H54 (cell line): ENCODE results near the gene TMEFF1.

Experiments used
- DNase-seq: peaks from one replicate; pipeline ENCODE4 v3.0.0; 2011; ENCODE audit warnings: low spot score, mixed read lengths; ENCODE audit not compliant: insufficient read length
- FAIRE-seq: peaks from 3 replicates; lab custom pipeline; 2011; peaks lifted over from hg19 to GRCh38; lab: Jason Lieb, UNC
- POLR2A ChIP-seq: IDR thresholded peaks from 2 replicates; pipeline ENCODE4 v1.6.1; 2011; ENCODE audit warnings: low read depth, mild to moderate bottlenecking, low read length

The TMEFF1 gene

GRCh38 chr9:100465761-100466160 lies 7.2 kb upstream of the TMEFF1 start:
- no peak for DNase-seq
- no peak for TF ChIP-seq POLR2A
- FAIRE-seq = peak; percentile 82

GRCh38 chr9:100466171-100466828 lies 6.6 kb upstream of the TMEFF1 start:
- FAIRE-seq = no peak
- no peak for TF ChIP-seq POLR2A
- no peak for DNase-seq

GRCh38 chr9:100466829-100467221 lies 6.1 kb upstream of the TMEFF1 start:
- DNase-seq = no peak
- FAIRE-seq = no peak
- no peak for TF ChIP-seq POLR2A

- DNase-seq = no peak
- no peak for FAIRE-seq
- no peak for TF ChIP-seq POLR2A
These were observed 4.9 kb upstream of the TMEFF1 start for GRCh38 chr9:100468041-100468440.

- TF ChIP-seq POLR2A = no peak
- FAIRE-seq = no peak
- DNase-seq = no peak
These were observed 681 bp upstream of the TMEFF1 start for GRCh38 chr9:100472268-100472667.

GRCh38 chr9:100473276-100474081 lies 530 bp downstream of the TMEFF1 start:
- DNase-seq = peak; percentile 82

GRCh38 chr9:100474082-100474923 lies 1.4 kb downstream of the TMEFF1 start:
- FAIRE-seq (no peak), DNase-seq (no peak)
- no peak for TF ChIP-seq POLR2A

More at GRCh38 chr9:100473276-100474081, 530 bp downstream of the TMEFF1 start:
- FAIRE-seq = no peak
- no peak for TF ChIP-seq POLR2A

GRCh38 chr9:100474924-100475276 lies 2.0 kb downstream of the TMEFF1 start:
- TF ChIP-seq POLR2A = no peak
- FAIRE-seq = no peak
- no peak for DNase-seq

- DNase-seq = no peak
- no peak for FAIRE-seq
- no peak for TF ChIP-seq POLR2A
These were observed 4.3 kb downstream of the TMEFF1 start for GRCh38 chr9:100477241-100477640.

GRCh38 chr9:100478192-100478591 lies 5.2 kb downstream of the TMEFF1 start:
- FAIRE-seq (no peak), DNase-seq (no peak)
- TF ChIP-seq POLR2A = no peak

GRCh38 chr9:100479820-100480219 lies 6.9 kb downstream of the TMEFF1 start:
- FAIRE-seq (peak; percentile 82), DNase-seq (no peak)
- TF ChIP-seq POLR2A = no peak

- DNase-seq (no peak), FAIRE-seq (peak; percentile 90)
- no peak for TF ChIP-seq POLR2A
These were observed 12.2 kb downstream of the TMEFF1 start for GRCh38 chr9:100485196-100485595.

- DNase-seq (no peak), FAIRE-seq (peak; percentile 62)
These were observed 13.7 kb downstream of the TMEFF1 start for GRCh38 chr9:100486479-100487176.

More at GRCh38 chr9:100486479-100487176, 13.7 kb downstream of the TMEFF1 start:
- no peak for TF ChIP-seq POLR2A
